Activated naive CD8-positive, alpha-beta T cell treated with anti-CD3 and anti-CD28 coated beads for 36 hours (primary cell): ENCODE measurements around the gene GJB4. TPM values are rescaled to one million over a fixed set of nuclear protein-coding genes. Genes with fewer than 3 reads are reported as not detected.

Experiments
- DNase-seq: peaks from one replicate; pipeline ENCODE4 v3.0.0; 2021
- H3K27ac Mint-ChIP-seq: one replicate; pipeline ENCODE4 v1.8.0; 2022; ENCODE audit warnings: mild to moderate bottlenecking, moderate library complexity, mixed read lengths
- H3K27me3 Mint-ChIP-seq: one replicate; pipeline ENCODE4 v1.8.0; 2022; ENCODE audit warnings: mild to moderate bottlenecking, mixed read lengths
- H3K36me3 Mint-ChIP-seq: one replicate; pipeline ENCODE4 v1.8.0; 2021; ENCODE audit warnings: mild to moderate bottlenecking, mixed read lengths
- H3K4me1 Mint-ChIP-seq: one replicate; pipeline ENCODE4 v1.8.0; 2021; ENCODE audit warnings: mixed read lengths
- H3K4me3 Mint-ChIP-seq: one replicate; pipeline ENCODE4 v1.8.0; 2022; ENCODE audit warnings: mild to moderate bottlenecking, moderate library complexity, mixed read lengths
- H3K9me3 Mint-ChIP-seq: one replicate; pipeline ENCODE4 v1.8.0; 2022; ENCODE audit warnings: mixed read lengths
- total RNA-seq, 2 experiments: library from RNA; stranded (reverse); gene quantifications; one replicate each; pipeline ENCODE4 v1.2.3, GENCODE V29; 2021

GJB4 gene
- total RNA-seq, 2 experiments from 2014 or later, result not detected

- H3K9me3 Mint-ChIP-seq, result no peaks in the 10 kb centered on the region
- no peak for DNase-seq
- H3K27me3 Mint-ChIP-seq, result peaks cover 37% of the 10 kb centered on the region
- no peaks in the 10 kb centered on the region for H3K4me1 Mint-ChIP-seq
- no peak overlapping the region for H3K27ac Mint-ChIP-seq
- no peak overlapping the region for H3K4me3 Mint-ChIP-seq
- H3K36me3 Mint-ChIP-seq, result no peaks in the 10 kb centered on the region
These were observed 20.4 kb downstream of the GJB4 start for GRCh38 chr1:34779962-34780361.

DNA sequence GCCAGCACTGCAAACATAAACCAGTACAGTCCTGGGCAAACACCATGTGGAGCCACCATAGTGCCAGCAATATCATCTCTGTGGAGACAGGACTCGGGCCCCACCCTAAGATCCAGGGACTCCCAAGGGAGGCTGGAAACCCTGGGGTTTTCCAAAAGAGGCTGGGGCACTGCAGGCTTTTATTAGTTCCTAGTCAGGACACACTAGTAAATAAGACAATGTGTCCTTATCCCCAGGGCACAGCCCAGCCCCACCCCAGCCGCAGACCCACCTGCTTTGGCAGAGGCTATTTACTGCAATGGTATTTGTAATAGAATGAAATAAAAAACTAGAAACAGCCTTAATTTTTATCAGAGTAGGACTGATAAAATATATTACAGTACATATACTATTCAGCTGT lies 21.0 kb downstream of the GJB4 start:
- H3K4me1 Mint-ChIP-seq, result no peaks in the 10 kb centered on the region
- no peak overlapping the region for H3K4me3 Mint-ChIP-seq
- H3K36me3 Mint-ChIP-seq, result no peaks in the 10 kb centered on the region
- no peak for DNase-seq
- peaks cover 37% of the 10 kb centered on the region for H3K27me3 Mint-ChIP-seq
- no peaks in the 10 kb centered on the region for H3K9me3 Mint-ChIP-seq
- H3K27ac Mint-ChIP-seq, result no peak overlapping the region

DNA sequence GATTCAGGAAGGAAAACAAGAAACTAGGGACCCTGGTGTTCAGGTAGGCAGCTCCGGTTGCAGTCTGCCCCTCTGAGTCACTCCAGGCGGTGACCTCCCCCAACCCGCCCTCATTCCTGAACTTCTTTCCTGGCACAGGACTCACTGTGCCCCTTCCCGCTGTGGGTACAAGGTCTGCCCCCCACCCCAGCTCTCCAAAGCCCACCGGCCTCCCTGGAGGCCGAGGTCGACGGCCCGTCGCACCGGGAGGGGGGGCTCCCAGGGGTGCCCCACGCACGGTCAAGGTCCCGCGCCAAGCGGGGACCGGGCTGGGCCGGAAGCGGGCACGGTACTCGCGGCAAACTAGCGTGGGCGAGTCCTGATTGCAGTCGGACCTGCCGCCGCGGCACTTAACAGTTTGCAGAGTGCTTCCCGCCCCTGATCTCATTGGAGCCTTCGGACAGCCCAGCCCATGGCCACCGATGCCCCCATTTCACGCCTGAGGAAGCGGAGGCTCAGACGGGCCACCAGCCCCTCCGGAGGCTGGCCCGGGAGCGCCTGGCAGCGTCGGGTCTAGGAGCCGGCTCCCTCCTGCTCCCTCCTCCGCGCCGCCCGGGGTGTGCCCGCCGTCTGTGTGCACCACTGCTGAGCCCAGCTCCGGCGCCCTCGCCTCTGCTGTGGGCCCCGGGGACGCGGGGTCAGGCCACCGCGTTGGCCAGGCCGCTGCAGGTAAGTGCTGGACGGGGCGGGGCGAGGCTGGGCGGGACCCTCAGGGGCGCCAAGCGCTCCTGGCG lies 21.7 kb downstream of the GJB4 start, which contains the start of gene GJB3:
Gene GJB3, plus strand, starts transcription at position 144 of the 773 bp plus-strand sequence. CDS start 3,549 bp downstream, outside the sequence.
- no peak within 1 kb of the TSS for H3K4me3 Mint-ChIP-seq

DNA sequence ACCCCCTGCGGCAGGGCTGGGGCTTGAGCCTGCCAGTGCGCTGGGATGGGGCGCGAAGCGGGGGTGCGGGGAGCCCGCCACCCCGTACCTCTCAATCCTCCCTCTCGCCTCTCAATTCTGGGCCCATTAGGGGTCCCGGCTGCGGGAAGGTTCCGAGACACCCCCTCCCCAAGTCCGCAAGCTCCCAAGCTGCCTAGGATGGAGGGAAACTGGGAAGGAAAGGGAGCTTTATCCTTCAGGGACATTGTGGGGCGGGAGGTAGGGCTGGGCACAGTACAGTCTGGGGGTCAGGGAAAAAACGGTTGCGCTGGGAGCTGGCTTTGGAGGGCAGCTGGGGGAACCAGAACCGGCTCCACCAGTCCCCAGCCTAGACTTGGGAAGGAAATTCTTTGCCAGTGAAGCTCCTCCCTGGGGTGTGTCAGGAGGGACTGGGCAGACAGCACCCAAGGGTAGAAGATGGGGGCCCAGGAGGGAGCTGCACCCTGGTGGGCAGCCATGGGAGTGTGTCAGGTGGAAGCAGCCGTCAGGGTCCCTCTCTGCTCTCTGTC lies 22.4 kb downstream of the GJB4 start:
- peaks cover 4% of the 10 kb centered on the region for H3K4me1 Mint-ChIP-seq
- H3K27me3 Mint-ChIP-seq, result peaks cover 42% of the 10 kb centered on the region
- no peak overlapping the region for H3K27ac Mint-ChIP-seq
- no peak for DNase-seq
- H3K4me3 Mint-ChIP-seq, result no peak overlapping the region
- no peaks in the 10 kb centered on the region for H3K9me3 Mint-ChIP-seq
- no peaks in the 10 kb centered on the region for H3K36me3 Mint-ChIP-seq

More for the DNA sequence above, 21.7 kb downstream of the GJB4 start, which contains the start of gene GJB3:
- no peaks in the 10 kb centered on the region for H3K9me3 Mint-ChIP-seq
- peak; percentile 26 for DNase-seq
- peaks cover 37% of the 10 kb centered on the region for H3K27me3 Mint-ChIP-seq
- no peak within 1 kb of the TSS for H3K27ac Mint-ChIP-seq
- no peaks in the 10 kb centered on the region for H3K4me1 Mint-ChIP-seq
- H3K36me3 Mint-ChIP-seq, result no peaks in the 10 kb centered on the region

DNA sequence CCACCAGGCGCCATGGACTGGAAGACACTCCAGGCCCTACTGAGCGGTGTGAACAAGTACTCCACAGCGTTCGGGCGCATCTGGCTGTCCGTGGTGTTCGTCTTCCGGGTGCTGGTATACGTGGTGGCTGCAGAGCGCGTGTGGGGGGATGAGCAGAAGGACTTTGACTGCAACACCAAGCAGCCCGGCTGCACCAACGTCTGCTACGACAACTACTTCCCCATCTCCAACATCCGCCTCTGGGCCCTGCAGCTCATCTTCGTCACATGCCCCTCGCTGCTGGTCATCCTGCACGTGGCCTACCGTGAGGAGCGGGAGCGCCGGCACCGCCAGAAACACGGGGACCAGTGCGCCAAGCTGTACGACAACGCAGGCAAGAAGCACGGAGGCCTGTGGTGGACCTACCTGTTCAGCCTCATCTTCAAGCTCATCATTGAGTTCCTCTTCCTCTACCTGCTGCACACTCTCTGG lies 25.2 kb downstream of the GJB4 start:
- H3K4me3 Mint-ChIP-seq, result no peak overlapping the region
- DNase-seq, result no peak
- H3K9me3 Mint-ChIP-seq, result no peaks in the 10 kb centered on the region
- no peak overlapping the region for H3K27ac Mint-ChIP-seq
- H3K4me1 Mint-ChIP-seq, result peaks cover 4% of the 10 kb centered on the region
- no peaks in the 10 kb centered on the region for H3K36me3 Mint-ChIP-seq
- H3K27me3 Mint-ChIP-seq, result peaks cover 35% of the 10 kb centered on the region

- Mint-ChIP-seq H3K4me1 (peaks cover 4% of the 10 kb centered on the region), H3K27me3 (peaks cover 33% of the 10 kb centered on the region), H3K36me3 (no peaks in the 10 kb centered on the region), H3K9me3 (no peaks in the 10 kb centered on the region), H3K4me3 (no peak overlapping the region), H3K27ac (no peak overlapping the region)
- no peak for DNase-seq
These were observed 25.8 kb downstream of the GJB4 start for GRCh38 chr1:34785231-34785874.

DNA sequence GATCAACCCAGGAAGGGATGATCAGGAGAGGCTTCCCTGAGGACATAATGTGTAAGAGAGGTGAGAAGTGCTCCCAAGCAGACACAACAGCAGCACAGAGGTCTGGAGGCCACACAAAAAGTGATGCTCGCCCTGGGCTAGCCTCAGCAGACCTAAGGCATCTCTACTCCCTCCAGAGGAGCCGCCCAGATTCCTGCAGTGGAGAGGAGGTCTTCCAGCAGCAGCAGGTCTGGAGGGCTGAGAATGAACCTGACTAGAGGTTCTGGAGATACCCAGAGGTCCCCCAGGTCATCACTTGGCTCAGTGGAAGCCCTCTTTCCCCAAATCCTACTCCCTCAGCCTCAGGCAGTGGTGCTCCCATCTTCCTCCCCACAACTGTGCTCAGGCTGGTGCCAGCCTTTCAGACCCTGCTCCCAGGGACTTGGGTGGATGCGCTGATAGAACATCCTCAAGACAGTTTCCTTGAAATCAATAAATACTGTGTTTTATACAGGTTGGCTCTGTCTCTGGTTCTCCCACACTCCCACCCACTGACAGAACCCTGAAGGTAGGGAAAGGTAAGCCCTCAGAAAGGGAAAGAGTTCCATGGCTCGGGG lies 26.4 kb downstream of the GJB4 start:
- H3K4me3 Mint-ChIP-seq, result no peak overlapping the region
- no peak for DNase-seq
- no peak overlapping the region for H3K27ac Mint-ChIP-seq
- H3K4me1 Mint-ChIP-seq, result peaks cover 4% of the 10 kb centered on the region
- peaks cover 31% of the 10 kb centered on the region for H3K27me3 Mint-ChIP-seq
- H3K9me3 Mint-ChIP-seq, result no peaks in the 10 kb centered on the region
- no peaks in the 10 kb centered on the region for H3K36me3 Mint-ChIP-seq

GRCh38 chr1:34786521-34787325 lies 27.2 kb downstream of the GJB4 start:
- H3K9me3 Mint-ChIP-seq, result no peaks in the 10 kb centered on the region
- H3K27ac Mint-ChIP-seq, result no peak overlapping the region
- H3K4me3 Mint-ChIP-seq, result no peak overlapping the region
- H3K4me1 Mint-ChIP-seq, result peaks cover 4% of the 10 kb centered on the region
- peaks cover 38% of the 10 kb centered on the region for H3K27me3 Mint-ChIP-seq
- peak; percentile 62 for DNase-seq
- no peaks in the 10 kb centered on the region for H3K36me3 Mint-ChIP-seq

GRCh38 chr1:34787461-34788420 lies 28.2 kb downstream of the GJB4 start:
- Mint-ChIP-seq H3K4me3 (no peak overlapping the region), H3K27me3 (peaks cover 38% of the 10 kb centered on the region), H3K9me3 (no peaks in the 10 kb centered on the region), H3K27ac (no peak overlapping the region), H3K4me1 (peaks cover 13% of the 10 kb centered on the region), H3K36me3 (no peaks in the 10 kb centered on the region)
- no peak for DNase-seq

DNA sequence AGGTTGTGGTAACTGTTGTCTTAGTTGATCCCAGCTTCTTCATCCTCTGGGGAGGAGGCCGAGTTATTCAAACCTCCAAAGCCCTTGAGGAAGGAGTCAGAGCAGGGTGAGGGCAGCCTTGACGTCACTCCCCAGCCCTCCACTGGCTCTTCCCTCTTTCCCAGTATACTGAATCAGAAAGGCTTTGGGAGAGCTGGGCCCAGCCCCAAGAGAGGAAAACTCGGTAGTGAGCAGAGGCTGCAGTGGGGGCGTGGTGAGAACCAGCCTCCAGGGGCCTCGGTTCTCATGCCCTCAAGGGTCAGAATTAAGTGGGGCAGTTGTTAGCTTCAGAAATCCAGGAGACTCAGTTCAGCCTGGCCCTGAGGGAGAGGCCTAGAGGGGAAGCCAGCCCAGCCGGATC lies 31.4 kb downstream of the GJB4 start:
- H3K27ac Mint-ChIP-seq, result no peak overlapping the region

GRCh38 chr1:34792424-34792823 lies 32.9 kb downstream of the GJB4 start:
- H3K27ac Mint-ChIP-seq, result no peak overlapping the region
- H3K9me3 Mint-ChIP-seq, result no peaks in the 10 kb centered on the region
- peaks cover 29% of the 10 kb centered on the region for H3K27me3 Mint-ChIP-seq
- peaks cover 8% of the 10 kb centered on the region for H3K4me1 Mint-ChIP-seq
- H3K4me3 Mint-ChIP-seq, result peak overlapping the region; percentile 30
- peaks cover 2% of the 10 kb centered on the region for H3K36me3 Mint-ChIP-seq
- DNase-seq, result no peak

More for the DNA sequence above, 31.4 kb downstream of the GJB4 start:
- Mint-ChIP-seq H3K27me3 (peaks cover 33% of the 10 kb centered on the region), H3K36me3 (peaks cover 2% of the 10 kb centered on the region), H3K9me3 (no peaks in the 10 kb centered on the region), H3K4me1 (peaks cover 13% of the 10 kb centered on the region), H3K4me3 (no peak overlapping the region)
- no peak for DNase-seq

- no peaks in the 10 kb centered on the region for H3K9me3 Mint-ChIP-seq
- H3K27ac Mint-ChIP-seq, result no peak within 1 kb of the TSS
- peaks cover 29% of the 10 kb centered on the region for H3K27me3 Mint-ChIP-seq
- DNase-seq, result no peak
- peaks cover 8% of the 10 kb centered on the region for H3K4me1 Mint-ChIP-seq
- peaks cover 2% of the 10 kb centered on the region for H3K36me3 Mint-ChIP-seq
- peak within 1 kb of the TSS; percentile 30 for H3K4me3 Mint-ChIP-seq
These were observed 33.6 kb downstream of the GJB4 start, which contains the start of gene GJA4 for GRCh38 chr1:34792868-34793727. Gene GJA4, plus strand, starts transcription at chr1:34792999. Its CDS starts 1,215 bp downstream, at chr1:34794214.
